Thyroid gland (tissue), 4 donors: ENCODE measurements around the gene UVSSA. TPM values are rescaled to one million over a fixed set of nuclear protein-coding genes. Genes with fewer than 3 reads are reported as not detected.

Source experiments
- DNase-seq, 2 donors: peaks; one replicate each; pipeline ENCODE4 v3.0.0-alpha.2; 2019
- H3K27ac ChIP-seq, 3 donors: fragments of 200-600 bp; sonication (generic); 1 replicate in 2 of 3; 2 replicates in 1 of 3; pipeline ENCODE4 v1.5.1; 2016 to 2019; ENCODE audit warnings: mild to moderate bottlenecking in 1 of 3, moderate library complexity in 1 of 3
- H3K27me3 ChIP-seq: fragments of 200-600 bp; sonication (generic); one replicate; pipeline ENCODE4 v1.5.1; 2019
- H3K36me3 ChIP-seq, 2 donors: fragments of 200-600 bp; sonication (generic); one replicate each; pipeline ENCODE4 v1.5.1; 2016 to 2019
- H3K4me1 ChIP-seq, 2 donors: fragments of 200-600 bp; sonication (generic); one replicate each; pipeline ENCODE4 v1.5.1; 2017 to 2019
- H3K4me3 ChIP-seq, 3 donors: fragments of 200-600 bp; sonication (generic); replicated peaks in 1 of 3; 1 replicate in 2 of 3; 2 replicates in 1 of 3; pipeline ENCODE4 v1.5.1; 2016; ENCODE audit warnings: mild to moderate bottlenecking in 1 of 3
- H3K9me3 ChIP-seq: fragments of 200-600 bp; sonication (generic); one replicate; pipeline ENCODE4 v1.5.1; 2017
- POLR2A ChIP-seq, 2 donors: fragments of 450-650 bp; IDR thresholded peaks; one replicate each; pipeline ENCODE4 v1.6.1; 2017; ENCODE audit warnings: antibody characterized with exemption in 2 of 2, mild to moderate bottlenecking in 2 of 2, moderate library complexity in 1 of 2
- WGBS, 2 donors: methylation state at CpG; one replicate each; pipeline ENCODE4 v1.1.5; 2017; 5-methylcytosine and 5-hydroxymethylcytosine counted together
- intact Hi-C: fragments of 100-400 bp; cut with DNase I; formaldehyde crosslinking; loops from one replicate; pipeline ENCODE4 v1.15.1; 2023
- total RNA-seq, 4 donors: library from RNA; depleted of rRNA; stranded (reverse); fragments of >200 nt; gene quantifications; one replicate each; pipeline ENCODE4 v1.2.3, GENCODE V29; 2016
- TF ChIP-seq, protein P1 (sequence below), 6 experiments: fragments of 200-600 bp in 3 of 6; fragments of 450-650 bp in 3 of 6; sonication (generic) in 3 of 6; IDR thresholded peaks; one replicate each; pipeline ENCODE4 v1.5.1; 2016 to 2019; ENCODE audit warnings: antibody characterized with exemption in 6 of 6, mild to moderate bottlenecking in 2 of 6, inconsistent platforms in 1 of 6, moderate library complexity in 1 of 6

UVSSA gene
- total RNA-seq, 4 donors from 2014 or later = 16.7 to 38.7 (median 27.7) TPM

DNA sequence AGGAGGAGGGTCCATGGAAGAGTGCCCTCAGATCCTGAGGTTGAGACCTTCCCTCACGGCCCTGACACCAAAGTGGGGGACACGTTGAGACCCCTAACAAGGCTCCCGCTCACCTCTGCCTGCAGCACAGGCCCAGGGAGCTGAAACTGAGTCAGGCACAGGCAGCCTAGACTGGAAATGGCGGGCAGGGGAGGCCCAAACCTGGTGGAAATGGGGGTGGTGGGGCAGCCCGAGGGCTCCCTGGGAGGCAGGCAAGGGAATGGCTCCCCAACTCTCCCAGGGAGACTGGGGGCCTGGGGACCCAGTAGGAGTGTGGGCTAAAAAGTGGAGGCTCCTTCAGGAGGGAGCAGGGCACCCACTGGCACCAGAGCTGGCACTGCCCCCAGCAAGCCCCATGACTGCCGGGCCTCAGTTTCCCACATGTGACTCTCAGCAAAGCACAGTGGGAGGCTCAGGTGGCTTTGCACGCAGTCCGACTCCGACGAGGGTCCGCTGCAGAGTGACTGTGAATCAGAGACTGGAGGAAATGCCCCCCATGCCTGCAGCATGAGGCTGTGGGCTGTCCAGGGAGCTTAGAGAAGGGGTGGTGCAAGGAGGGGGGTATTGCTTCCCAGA is 53.3 kb downstream of the UVSSA start:
- no peak overlapping the region for H3K27ac ChIP-seq
- H3K4me1 ChIP-seq = peaks cover 0 to 10% of the 10 kb centered on the region in 2 donors
- no peak for TF ChIP-seq POLR2A (IDR thresholded peaks at IDR 0.05)
- TF ChIP-seq, protein P1, sequence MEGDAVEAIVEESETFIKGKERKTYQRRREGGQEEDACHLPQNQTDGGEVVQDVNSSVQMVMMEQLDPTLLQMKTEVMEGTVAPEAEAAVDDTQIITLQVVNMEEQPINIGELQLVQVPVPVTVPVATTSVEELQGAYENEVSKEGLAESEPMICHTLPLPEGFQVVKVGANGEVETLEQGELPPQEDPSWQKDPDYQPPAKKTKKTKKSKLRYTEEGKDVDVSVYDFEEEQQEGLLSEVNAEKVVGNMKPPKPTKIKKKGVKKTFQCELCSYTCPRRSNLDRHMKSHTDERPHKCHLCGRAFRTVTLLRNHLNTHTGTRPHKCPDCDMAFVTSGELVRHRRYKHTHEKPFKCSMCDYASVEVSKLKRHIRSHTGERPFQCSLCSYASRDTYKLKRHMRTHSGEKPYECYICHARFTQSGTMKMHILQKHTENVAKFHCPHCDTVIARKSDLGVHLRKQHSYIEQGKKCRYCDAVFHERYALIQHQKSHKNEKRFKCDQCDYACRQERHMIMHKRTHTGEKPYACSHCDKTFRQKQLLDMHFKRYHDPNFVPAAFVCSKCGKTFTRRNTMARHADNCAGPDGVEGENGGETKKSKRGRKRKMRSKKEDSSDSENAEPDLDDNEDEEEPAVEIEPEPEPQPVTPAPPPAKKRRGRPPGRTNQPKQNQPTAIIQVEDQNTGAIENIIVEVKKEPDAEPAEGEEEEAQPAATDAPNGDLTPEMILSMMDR (IDR thresholded peaks at IDR 0.05) = no peak
- H3K27me3 ChIP-seq = peaks cover 34% of the 10 kb centered on the region
- intact Hi-C loops = no loop called here
- no peaks in the 10 kb centered on the region for H3K36me3 ChIP-seq
- WGBS, 2 donors = 81 to 88% methylated on average over 1 to 10 of the region's 11 CpGs
- no peak overlapping the region for H3K4me3 ChIP-seq
- H3K9me3 ChIP-seq = no peaks in the 10 kb centered on the region
- peak in 1 of 2 donors; percentile 1 for DNase-seq

DNA sequence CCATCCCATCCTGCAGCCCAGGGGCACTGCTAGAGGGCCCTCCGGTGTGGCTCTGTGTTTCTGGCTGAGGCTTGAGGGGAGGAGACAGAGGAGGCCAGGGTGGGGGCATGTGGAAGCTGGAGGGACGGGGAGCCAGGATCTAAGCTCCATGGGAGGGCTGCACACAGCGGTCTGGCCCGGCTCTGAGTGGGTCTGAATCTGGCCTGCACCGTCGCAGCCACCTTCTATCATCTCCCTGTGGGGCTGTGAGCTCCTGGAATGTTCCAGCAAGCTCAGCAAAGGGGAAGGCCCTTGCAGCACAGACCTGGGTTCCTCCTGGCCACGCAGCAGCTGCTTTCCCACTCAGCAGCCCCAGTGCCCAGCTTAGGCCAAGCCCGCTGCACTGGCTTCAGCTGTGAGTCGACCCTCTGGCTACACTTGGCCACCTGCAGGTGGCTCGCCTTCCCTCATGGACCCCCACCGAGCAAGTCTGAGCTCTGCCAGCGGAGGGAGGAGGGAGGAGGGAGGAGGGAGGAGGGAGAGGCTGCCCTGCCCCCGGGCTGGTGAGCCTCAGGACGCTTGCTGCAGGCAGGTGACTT is 53.9 kb downstream of the UVSSA start:
- H3K4me3 ChIP-seq = no peak overlapping the region
- TF ChIP-seq, protein P1 (IDR thresholded peaks at IDR 0.05) = no peak
- no peak for TF ChIP-seq POLR2A (IDR thresholded peaks at IDR 0.05)
- no peak overlapping the region for H3K27ac ChIP-seq
- no peaks in the 10 kb centered on the region for H3K36me3 ChIP-seq
- H3K9me3 ChIP-seq = no peaks in the 10 kb centered on the region
- no peak for DNase-seq
- H3K4me1 ChIP-seq = peaks cover 0 to 10% of the 10 kb centered on the region in 2 donors
- WGBS, 2 donors = 35 to 43% methylated on average over 7 to 9 of the region's 14 CpGs
- intact Hi-C loops = no loop called here
- H3K27me3 ChIP-seq = peaks cover 36% of the 10 kb centered on the region

DNA sequence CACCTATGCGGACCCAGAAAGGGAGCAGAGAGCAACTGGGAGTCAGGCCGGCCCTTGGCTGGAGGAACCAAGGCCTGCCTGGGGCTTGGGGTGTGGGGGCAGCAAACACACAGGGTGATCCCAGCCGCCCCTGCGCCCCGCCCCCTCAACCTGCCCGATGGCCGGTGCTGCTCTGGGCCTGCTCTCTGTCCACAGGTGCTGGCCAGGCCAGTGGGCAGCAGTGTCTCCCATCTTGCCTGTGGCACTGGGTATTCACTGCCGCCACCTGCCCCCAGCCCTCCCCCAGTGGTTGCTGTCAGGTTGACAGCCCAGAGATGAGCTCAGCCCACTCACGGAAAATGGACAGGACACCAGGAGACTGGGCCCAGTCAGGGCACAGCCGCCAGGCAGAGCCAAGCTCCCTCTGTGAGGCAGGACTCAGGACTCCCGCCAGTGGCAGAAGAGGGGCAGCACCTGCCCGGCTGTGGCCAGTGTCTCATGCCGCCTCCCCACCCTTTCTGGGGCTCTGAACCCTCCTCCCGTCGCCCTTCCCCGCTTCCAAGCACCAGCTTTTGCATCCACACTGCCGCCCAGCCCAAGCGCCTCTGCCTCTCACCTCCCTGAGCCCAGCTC is 54.5 kb downstream of the UVSSA start:
- TF ChIP-seq POLR2A (IDR thresholded peaks at IDR 0.05) = no peak
- TF ChIP-seq, protein P1 (IDR thresholded peaks at IDR 0.05) = no peak
- intact Hi-C loops = no loop called here
- H3K36me3 ChIP-seq = no peaks in the 10 kb centered on the region
- no peak overlapping the region for H3K27ac ChIP-seq
- DNase-seq = no peak
- H3K4me3 ChIP-seq = no peak overlapping the region
- H3K9me3 ChIP-seq = no peaks in the 10 kb centered on the region
- 17 to 28% methylated on average over 11 to 15 of the region's 18 CpGs for WGBS, 2 donors
- H3K27me3 ChIP-seq = peaks cover 36% of the 10 kb centered on the region
- H3K4me1 ChIP-seq = peaks cover 0 to 10% of the 10 kb centered on the region in 2 donors

DNA sequence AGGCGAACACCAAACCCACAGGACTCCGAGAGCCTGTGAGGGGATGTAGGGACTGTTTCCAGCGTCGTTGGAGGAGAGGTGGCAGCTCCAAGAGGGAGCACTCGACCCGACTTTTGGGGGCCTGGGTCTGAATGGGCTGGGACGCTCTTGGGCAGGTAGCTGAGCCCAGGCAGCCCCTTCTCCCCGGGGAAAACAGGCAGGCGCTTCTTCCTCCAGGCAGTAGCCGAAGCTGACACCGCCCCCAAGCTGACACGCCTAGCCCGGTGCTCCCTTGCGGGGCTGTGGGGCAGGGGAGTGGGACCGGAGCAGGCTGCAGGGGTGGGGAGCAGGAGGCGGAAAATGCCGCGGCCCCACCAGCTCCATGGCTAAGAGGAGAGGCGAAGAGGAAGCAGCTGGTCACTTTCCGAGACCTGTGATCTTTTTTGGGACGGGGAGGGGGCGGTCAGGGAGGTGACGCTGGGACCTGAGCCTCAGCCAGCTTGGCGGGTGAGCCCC is 55.1 kb downstream of the UVSSA start:
- Histone ChIP-seq H3K36me3 (no peaks in the 10 kb centered on the region), H3K4me1 (peaks cover 0 to 10% of the 10 kb centered on the region in 2 donors), H3K4me3 (no peak overlapping the region), H3K27me3 (peaks cover 41% of the 10 kb centered on the region), H3K9me3 (no peaks in the 10 kb centered on the region), H3K27ac (no peak overlapping the region)
- intact Hi-C loops = no loop called here
- no peak for DNase-seq
- no peak for TF ChIP-seq POLR2A (IDR thresholded peaks at IDR 0.05)
- TF ChIP-seq, protein P1 (IDR thresholded peaks at IDR 0.05) = no peak
- WGBS, 2 donors = 11 to 15% methylated on average over 17 to 18 of the region's 24 CpGs
